Measurements from ENCODE around the gene GAS7.

Gene GAS7

DNA sequence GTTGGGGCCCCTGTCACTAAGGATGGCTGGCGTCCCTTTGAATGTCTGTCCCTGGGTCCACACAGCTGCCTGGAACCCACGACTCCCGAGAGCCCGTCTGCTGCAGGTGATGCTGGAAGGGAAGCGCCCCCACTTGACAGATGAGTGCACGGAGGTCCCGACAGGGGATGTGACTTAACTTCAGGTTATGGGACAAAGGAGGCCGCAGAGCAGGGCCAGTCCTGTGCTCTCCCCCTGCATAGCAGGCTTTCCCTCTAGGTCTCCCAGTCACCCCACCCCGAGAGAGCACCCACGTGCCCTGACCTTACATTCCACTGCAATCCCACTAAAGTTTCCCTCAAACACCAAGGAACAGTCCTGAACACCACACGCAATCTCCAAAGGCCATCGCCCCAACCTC is 287.3 kb downstream of the GAS7 start:
- no peak for DNase-seq

DNA sequence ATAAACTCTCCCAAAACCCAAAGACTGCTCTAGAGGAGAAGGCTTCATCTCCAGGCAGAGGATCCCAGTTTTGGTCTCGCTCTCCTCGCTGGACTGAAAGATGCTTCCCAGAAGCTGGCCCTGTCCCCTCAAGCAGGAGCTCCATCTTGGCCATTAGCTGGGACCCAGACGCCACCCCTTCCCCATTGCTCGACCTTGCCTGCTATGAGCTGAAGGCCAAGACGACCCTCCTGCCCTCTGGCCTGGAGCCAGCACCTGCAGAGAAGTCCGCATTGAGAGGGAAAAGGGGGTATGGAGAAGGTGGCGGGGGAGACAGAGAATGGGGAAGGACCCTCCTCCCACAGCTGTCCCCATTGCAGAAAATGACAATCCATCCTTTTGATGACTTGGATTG is 289.8 kb downstream of the GAS7 start:
- no peak for DNase-seq

- no peak for DNase-seq
These were observed 290.3 kb downstream of the GAS7 start for GRCh38 chr17:9907883-9908648.

- no peak for DNase-seq
These were observed 291.3 kb downstream of the GAS7 start for GRCh38 chr17:9907131-9907530.

DNA sequence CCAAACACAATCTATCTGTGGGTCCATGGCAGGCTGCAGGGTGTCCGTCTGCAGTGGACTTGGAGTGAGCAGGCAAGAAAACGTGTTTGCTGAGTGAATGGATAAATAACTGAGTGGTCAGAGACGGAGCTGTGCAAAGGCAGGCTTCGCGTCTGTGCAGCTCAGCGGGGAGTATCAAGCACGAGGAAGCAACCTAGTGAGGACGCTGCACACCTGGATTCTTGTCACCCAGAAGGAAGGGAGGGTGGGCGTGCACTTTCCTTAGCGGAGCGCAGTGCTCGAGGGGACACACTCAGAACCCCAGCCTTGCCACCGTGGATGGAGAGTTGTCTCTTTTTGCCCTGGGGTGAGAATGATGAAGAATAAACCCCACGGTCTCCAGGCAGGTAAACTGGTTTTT is 291.8 kb downstream of the GAS7 start:
- DNase-seq, result no peak

GRCh38 chr17:9905902-9906301 is 292.5 kb downstream of the GAS7 start:
- peak in 1 of 2 donors; percentile 43 for DNase-seq

GRCh38 chr17:9905078-9905415 is 293.4 kb downstream of the GAS7 start, which contains the start of gene RCVRN:
TSS of gene RCVRN (minus strand) at chr17:9905271. CDS start at chr17:9905180, 91 bp downstream.
- DNase-seq, result no peak

DNA sequence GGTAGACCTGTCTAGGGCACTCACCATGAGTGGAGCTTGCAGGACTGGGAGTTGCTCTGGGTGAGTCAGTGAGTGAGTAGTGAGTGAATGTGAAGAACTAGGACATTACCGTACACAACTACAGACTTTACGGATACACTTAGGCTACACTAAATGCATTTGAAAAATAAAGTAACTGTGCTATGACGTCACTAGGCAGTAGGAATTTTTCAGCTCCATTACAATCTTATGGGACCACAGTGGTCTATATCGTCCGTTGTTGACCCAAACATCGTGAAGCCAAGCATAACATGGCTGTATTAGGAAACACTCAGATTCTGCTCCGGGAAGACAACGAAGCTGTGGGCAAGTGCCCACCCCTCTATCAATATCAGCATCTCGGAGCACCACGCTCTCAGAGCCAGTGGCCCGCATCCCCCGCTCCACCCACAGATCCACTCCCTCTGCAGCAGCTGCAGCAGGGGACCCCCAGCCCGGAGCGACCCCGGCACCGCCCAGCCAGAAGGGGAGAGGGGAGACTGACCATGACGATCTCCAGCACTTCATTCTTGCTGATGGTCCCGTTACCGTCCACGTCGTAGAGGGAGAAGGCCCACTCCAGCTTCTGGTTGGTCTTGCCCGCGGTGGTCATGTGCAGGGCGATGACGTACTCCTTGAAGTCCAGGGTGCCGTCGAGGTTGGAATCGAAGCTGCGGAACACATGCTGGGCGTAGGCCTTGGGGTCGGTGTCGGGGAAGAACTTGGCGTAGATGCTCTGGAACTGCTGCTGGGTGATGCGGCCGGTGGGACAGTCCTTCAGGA is 293.9 kb downstream of the GAS7 start:
- no peak for DNase-seq

GRCh38 chr17:9902120-9902519 is 296.3 kb downstream of the GAS7 start:
- no peak for DNase-seq

DNA sequence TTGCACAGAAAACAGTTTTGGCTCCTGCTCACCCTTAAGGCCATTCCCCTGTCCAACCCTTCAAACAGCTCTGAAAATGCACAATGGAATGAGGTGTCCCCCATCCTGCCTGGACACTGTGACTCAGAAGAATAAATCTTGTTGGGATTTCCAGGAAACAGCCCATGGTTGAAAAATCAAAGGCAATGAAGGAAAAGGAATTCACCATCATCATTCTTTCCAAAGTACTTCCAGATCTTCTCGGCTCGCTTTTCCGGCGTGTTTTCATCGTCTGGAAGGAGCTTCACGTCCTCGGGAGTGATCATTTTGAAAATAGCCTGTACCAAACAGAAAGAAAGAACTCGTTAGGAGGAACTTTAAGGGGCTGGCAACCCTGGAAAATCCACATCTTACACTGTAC is 297.6 kb downstream of the GAS7 start:
- DNase-seq, result no peak

- DNase-seq, result no peak
These were observed 298.3 kb downstream of the GAS7 start for GRCh38 chr17:9900044-9900594.

- no peak for DNase-seq
These were observed 298.9 kb downstream of the GAS7 start for GRCh38 chr17:9899280-9900043.

GRCh38 chr17:9898812-9899211 is 299.6 kb downstream of the GAS7 start:
- no peak for DNase-seq

DNA sequence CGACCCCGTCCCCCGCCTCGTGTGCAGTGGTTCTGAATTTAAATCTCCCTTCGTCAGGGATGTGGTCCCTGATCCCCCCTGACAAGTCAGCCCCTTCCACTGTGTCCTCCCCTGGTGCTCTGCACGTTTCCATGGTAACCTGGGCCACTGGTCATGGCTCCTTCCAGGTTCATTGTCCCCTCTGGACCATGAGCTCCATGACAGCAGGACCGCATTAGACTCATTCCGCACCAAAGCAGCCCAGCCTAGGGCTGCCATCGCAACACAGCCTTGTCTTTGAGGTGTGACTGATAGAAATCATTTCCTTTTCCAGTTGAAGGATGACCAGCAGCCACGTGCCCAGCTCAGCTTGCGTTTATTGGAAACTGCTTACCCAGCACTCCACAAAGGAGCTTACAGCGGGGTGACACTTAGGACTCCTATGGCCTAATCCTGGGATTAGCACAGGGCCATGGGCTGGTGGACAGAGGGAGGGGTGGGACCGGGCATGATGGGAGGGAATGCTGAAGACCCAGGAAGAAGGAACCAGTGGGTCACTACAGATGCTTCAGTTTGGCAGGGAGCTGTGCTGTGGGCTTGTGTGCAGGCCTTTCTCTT is 300.9 kb downstream of the GAS7 start:
- DNase-seq, result no peak

GRCh38 chr17:9895923-9896322 is 302.5 kb downstream of the GAS7 start:
- peak; percentile 31 to 35 for DNase-seq

DNA sequence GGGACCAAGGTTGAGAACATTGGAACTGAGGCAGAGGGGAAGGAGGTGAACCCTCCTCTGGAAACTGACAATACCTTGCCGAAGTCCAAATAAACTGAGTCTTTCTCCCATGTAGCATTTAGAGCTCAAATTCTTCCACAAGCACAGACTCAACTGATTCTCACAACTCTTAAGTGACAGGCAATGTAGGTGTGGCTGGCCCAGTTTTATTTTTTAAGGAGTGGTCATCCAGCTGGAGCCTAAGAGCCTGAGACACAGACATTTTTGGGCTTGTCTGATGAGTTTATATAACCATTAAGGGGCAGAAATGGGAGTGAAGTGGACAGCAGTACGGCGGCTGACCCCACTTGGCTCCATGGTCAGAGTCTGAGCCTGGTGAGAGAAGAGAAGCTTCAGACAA is 304.2 kb downstream of the GAS7 start:
- no peak for DNase-seq

DNA sequence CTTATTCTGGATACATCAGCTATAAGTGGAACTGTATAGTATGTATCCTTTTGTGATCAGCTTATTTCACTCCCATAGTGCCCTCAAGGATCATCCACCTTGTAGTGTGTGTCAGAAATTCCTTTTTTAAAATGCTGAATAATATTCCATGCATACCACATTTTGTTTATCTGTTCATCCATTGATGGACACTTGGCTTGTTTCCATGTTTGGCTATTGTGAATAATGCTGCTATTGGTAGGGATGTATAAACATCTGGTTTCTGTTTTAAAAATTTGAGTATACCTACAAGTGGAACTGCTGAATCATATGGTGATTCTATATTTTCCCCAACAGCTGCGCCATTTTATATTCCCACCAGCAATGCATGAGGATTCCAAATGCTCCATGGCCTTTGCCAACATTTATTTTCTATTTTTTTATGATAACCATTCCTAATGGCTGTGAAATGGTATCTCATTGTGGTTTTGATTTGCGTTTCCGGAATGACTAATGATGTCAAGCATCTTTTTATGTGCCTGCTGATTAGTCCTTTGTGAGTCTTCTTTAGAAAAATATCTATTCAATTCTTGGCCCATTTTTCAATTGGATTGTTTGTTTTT is 304.9 kb downstream of the GAS7 start:
- DNase-seq, result no peak

GRCh38 chr17:9890124-9890523 is 308.3 kb downstream of the GAS7 start:
- peak; percentile 47 to 67 for DNase-seq

- no peak for DNase-seq
These were observed 310.9 kb downstream of the GAS7 start for GRCh38 chr17:9887508-9887907.

- DNase-seq, result peak; percentile 47 to 65
These were observed 312.1 kb downstream of the GAS7 start for GRCh38 chr17:9886141-9886930.

- DNase-seq, result no peak
These were observed 315.0 kb downstream of the GAS7 start for GRCh38 chr17:9883451-9883850.
